ENCODE results near the gene HPX. TPM values are rescaled to one million over a fixed set of nuclear protein-coding genes. Genes with fewer than 3 reads are reported as not detected.
A peak's percentile ranks its signal among the peaks of the same experiment; 100 is the strongest.

Gene HPX
- total RNA-seq, 1 donor from 2014 or later: 0.40 TPM

DNA sequence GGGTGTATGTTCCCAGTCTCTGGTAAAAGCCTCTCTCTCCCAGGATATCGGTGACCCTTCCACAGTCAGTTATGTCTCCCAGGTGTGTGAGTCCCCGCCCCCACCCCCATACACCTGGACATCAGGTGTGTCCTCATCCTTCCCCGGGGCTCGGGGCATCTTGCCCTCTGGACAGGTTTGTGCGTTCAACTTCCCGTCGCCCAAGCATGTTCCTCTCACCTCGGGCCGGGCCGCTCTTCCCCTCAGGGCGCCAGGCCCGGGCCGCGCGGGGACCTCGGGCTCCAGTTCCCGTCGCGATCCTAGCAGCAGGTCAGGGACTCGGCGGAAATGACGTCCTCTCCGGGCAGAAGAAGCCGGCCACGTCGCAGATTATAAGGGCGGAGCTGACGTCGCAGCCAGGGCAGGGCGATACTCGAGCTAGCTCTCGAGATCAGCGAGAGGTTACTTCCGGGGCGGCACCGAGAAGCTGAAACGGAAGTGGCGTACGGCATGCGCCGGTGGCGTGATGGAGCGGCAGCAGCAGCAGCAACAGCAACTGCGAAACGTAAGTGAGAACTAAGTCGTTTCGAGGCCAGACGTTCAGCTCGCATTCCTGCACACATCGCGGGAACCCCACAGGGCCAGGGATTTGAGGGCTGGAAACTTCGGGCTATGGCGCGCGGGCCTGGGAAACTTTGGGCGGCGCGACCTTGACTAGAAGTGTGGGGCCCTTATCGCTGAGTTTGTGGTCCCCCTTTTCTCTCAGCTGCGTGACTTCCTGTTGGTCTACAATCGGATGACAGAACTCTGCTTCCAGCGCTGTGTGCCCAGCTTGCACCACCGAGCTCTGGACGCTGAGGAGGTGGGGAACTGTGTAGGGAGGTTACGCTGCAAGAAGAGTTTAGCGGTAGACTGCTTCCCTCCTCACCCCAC lies 40.5 kb upstream of the HPX start, which contains the start of the genes ARFIP2 and TIMM10B:
ARFIP2 (minus strand) TSS at position 320 of the 912 bp plus-strand sequence. CDS start 910 bp downstream, outside the sequence.
TIMM10B (plus strand) TSS at position 490 of the 912 bp plus-strand sequence; CDS start at position 506, 16 bp downstream.
- ChIA-PET CTCF (interaction anchor here (1.0 to 1.9 kb wide), 6 partner anchors 12 to 225 kb away, joined by 3 to 9 read pairs (median 4); partner anchors contain the start of genes MRPL17 and SMPD1), POLR2A (interaction anchor here (0.6 to 2.4 kb wide), 22 partner anchors 8 to 791 kb away, joined by 3 to 20 read pairs (median 4); partner anchors contain the start of genes APBB1, MRPL17, SMPD1 and TAF10)
- intact Hi-C loops (cut with micrococcal nuclease): loop anchor here (1.0 to 5.0 kb wide), 10 partner anchors 62 to 1874 kb away; partner anchors contain the start of genes APBB1, FHIP1B, ILK and MRPL17
- Mint-ChIP-seq H3K27me3 (no peaks in the 10 kb centered on the region), H3K4me1 (peaks cover 42% of the 10 kb centered on the region), H3K9me3 (no peaks in the 10 kb centered on the region), H3K36me3 (ENCODE audit: low read depth) (peaks cover 47% of the 10 kb centered on the region), H3K4me3 (peak within 1 kb of the TSS; percentile 95), H3K27ac (peak within 1 kb of the TSS; percentile 97)
- TF ChIP-seq, protein P1, sequence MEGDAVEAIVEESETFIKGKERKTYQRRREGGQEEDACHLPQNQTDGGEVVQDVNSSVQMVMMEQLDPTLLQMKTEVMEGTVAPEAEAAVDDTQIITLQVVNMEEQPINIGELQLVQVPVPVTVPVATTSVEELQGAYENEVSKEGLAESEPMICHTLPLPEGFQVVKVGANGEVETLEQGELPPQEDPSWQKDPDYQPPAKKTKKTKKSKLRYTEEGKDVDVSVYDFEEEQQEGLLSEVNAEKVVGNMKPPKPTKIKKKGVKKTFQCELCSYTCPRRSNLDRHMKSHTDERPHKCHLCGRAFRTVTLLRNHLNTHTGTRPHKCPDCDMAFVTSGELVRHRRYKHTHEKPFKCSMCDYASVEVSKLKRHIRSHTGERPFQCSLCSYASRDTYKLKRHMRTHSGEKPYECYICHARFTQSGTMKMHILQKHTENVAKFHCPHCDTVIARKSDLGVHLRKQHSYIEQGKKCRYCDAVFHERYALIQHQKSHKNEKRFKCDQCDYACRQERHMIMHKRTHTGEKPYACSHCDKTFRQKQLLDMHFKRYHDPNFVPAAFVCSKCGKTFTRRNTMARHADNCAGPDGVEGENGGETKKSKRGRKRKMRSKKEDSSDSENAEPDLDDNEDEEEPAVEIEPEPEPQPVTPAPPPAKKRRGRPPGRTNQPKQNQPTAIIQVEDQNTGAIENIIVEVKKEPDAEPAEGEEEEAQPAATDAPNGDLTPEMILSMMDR (IDR thresholded peaks at IDR 0.05): no peak
- ATAC-seq (ENCODE audit: low read depth) (peak; percentile 95), DNase-seq (peak; percentile 92)

DNA sequence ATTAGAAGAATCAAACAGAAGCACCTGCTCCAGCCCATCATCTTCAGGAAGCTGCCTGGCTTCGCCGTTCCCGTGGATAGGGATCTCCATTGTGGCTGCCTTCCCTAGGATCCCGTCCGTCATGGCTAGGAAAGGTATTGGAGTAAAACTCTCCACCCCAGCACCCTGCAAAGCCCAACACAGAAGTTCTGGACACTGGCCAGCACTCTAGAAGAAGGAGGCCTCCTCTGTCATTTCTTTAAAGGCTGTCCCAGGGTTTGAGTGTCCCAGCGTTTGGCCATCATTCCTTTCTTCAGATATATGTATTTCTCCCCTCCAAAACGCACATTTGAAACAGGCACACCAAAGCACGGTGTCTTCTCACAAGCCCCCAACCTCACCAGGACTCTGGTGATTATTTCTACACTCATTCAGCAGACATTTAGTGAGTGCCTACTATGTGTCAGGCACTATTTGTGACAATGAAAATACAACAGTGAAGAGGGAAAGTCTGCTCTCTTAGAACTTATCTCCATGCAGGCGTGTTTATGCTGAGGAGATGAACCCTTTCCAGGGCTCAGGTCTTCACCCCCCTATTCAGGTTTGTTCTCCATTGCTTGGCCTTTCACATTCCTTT lies 39.6 kb upstream of the HPX start:
- Mint-ChIP-seq H3K27me3 (no peaks in the 10 kb centered on the region), H3K9me3 (no peaks in the 10 kb centered on the region), H3K4me1 (peaks cover 42% of the 10 kb centered on the region), H3K36me3 (ENCODE audit: low read depth) (peaks cover 47% of the 10 kb centered on the region), H3K4me3 (peak overlapping the region; percentile 95), H3K27ac (peak overlapping the region; percentile 97)
- TF ChIP-seq, protein P1 (IDR thresholded peaks at IDR 0.05): no peak
- ChIA-PET CTCF (no interaction called here), POLR2A (interaction anchor here (1.0 to 1.3 kb wide), 2 partner anchors 90 to 92 kb away, joined by 4 to 14 read pairs; partner anchors contain the start of gene SMPD1)
- ATAC-seq (ENCODE audit: low read depth) (no peak), DNase-seq (no peak)
- intact Hi-C loops (cut with micrococcal nuclease): loop anchor here (2.0 to 5.0 kb wide), 2 partner anchors 266 to 1873 kb away; partner anchors contain the start of gene TRIM68

DNA sequence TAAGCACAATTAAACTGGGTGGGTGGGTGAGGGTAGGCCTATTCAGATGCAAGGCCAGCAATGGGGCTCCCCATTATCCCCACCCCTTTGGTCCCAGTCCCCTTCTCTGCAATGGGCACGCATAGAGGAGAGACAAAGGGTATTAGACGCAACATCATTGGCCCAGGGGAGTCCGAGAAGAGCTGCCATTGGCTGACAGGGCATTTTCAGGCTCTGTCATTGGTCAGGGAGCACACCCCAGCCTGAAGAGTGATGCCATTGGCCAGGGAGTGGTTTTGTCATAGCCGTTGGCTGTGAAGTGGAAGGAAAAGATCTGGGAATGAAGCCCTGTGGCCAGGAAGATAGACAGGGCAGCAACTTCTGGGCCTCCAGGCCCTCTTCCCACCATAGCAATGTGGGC lies 35.8 kb upstream of the HPX start:
- Mint-ChIP-seq H3K27me3 (no peaks in the 10 kb centered on the region), H3K9me3 (no peaks in the 10 kb centered on the region), H3K4me1 (peaks cover 39% of the 10 kb centered on the region), H3K27ac (peak overlapping the region; percentile 10), H3K4me3 (no peak overlapping the region), H3K36me3 (ENCODE audit: low read depth) (peaks cover 33% of the 10 kb centered on the region)
- POLR2A ChIA-PET: no interaction called here
- intact Hi-C loops (cut with micrococcal nuclease): loop anchor here (10.0 kb wide), 1 partner anchor 852 kb away; the partner anchor contains the start of gene TRIM34
- TF ChIP-seq, protein P1 (IDR thresholded peaks at IDR 0.05): no peak
- CTCF ChIA-PET: no interaction called here
- ATAC-seq (ENCODE audit: low read depth): no peak
- DNase-seq: no peak

DNA sequence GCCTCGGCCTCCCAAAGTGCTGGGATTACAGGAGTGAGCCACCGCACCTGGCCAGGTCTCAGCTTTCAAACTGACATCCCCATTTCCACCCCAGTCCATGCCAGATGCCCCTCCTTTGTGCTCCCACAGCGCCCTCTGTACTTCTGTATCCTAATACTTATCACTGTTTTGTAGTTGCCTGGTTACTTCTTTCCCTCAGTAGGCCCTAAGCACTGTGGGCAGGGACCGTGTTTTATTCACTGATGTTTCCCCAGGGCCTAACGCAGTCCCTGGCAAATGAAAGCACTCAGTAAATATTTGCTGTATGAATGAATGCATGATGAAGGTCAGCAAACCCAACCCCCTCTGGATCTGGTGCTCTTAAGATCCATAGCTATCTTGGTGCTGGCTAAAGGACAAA lies 35.1 kb upstream of the HPX start:
- POLR2A ChIA-PET: interaction anchor here (1.0 kb wide), 1 partner anchor 97 kb away, joined by 3 read pairs; no protein-coding TSS in a partner anchor
- no peak for ATAC-seq (ENCODE audit: low read depth)
- H3K4me3 Mint-ChIP-seq: no peak overlapping the region
- no peak for DNase-seq
- no peaks in the 10 kb centered on the region for H3K27me3 Mint-ChIP-seq
- H3K36me3 Mint-ChIP-seq (ENCODE audit: low read depth): peaks cover 28% of the 10 kb centered on the region
- H3K9me3 Mint-ChIP-seq: no peaks in the 10 kb centered on the region
- peaks cover 35% of the 10 kb centered on the region for H3K4me1 Mint-ChIP-seq
- intact Hi-C loops (cut with micrococcal nuclease): loop anchor here (10.0 kb wide), 1 partner anchor 851 kb away; the partner anchor contains the start of gene TRIM34
- no peak overlapping the region for H3K27ac Mint-ChIP-seq
- CTCF ChIA-PET: no interaction called here
- TF ChIP-seq, protein P1 (IDR thresholded peaks at IDR 0.05): no peak
